WTC11 (cell line): ENCODE results near the gene NEURL1B.

Experiments
- CREB1 ChIP-seq: sonication (generic); formaldehyde crosslinking; IDR thresholded peaks from 2 replicates; pipeline ENCODE4 v1.8.0; 2023; ENCODE audit warnings: mild to moderate bottlenecking, missing genetic modification reagents
- CTCF ChIP-seq: fragments of 200-600 bp; IDR thresholded peaks from 2 replicates; pipeline ENCODE4 v1.8.0; 2022; ENCODE audit warnings: antibody characterized with exemption
- PREB ChIP-seq: sonication (generic); formaldehyde crosslinking; IDR thresholded peaks from 2 replicates; pipeline ENCODE4 v1.8.1; 2022; ENCODE audit warnings: mild to moderate bottlenecking, missing genetic modification reagents, moderate library complexity, borderline replicate concordance
- SP1 ChIP-seq: sonication (generic); formaldehyde crosslinking; conservative IDR thresholded peaks from 2 replicates; pipeline ENCODE4 v1.8.1; 2022; ENCODE audit warnings: missing genetic modification reagents
- ZNF317 ChIP-seq: sonication (generic); formaldehyde crosslinking; IDR thresholded peaks from 2 replicates; pipeline ENCODE4 v1.8.1; 2023; ENCODE audit warnings: low read depth, mild to moderate bottlenecking, moderate library complexity, missing genetic modification reagents, borderline replicate concordance

DNA sequence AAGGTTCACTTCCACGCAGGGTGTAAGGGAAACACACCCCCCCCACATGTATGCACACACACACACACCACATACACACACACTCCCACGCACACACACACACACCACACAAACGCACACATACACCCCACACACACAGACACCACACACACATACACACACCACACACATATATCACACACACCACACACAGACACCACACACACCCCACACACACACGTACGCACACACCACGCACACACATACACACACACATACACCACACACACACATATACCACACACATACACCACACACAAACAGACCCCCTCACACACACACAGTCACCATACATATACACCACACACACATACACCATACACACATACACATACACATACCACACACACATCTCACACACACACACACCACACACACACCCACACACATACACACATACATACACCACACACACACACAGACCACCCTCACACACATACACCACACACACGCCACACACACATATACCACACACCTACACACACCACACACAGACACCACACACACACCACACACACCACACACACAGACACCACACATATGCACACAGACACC, 44.3 kb upstream of the NEURL1B start:
- TF ChIP-seq PREB (CRISPR knock-in tag) (no peak), CTCF (no peak), SP1 (no peak), CREB1 (CRISPR knock-in tag) (no peak), ZNF317 (CRISPR knock-in tag) (no peak)
